ENCODE data around the gene POLD1. TPM values are rescaled to one million over a fixed set of nuclear protein-coding genes. Genes with fewer than 3 reads are reported as not detected.

The POLD1 gene
- total RNA-seq, 2 donors from 2014 or later: 5.9 to 10.0 TPM

- TF ChIP-seq CTCF (IDR thresholded peaks at IDR 0.05): no peak
- Histone ChIP-seq H3K36me3 (no peaks in the 10 kb centered on the region), H3K4me3 (no peak within 1 kb of the TSS)
These were observed 18.5 kb upstream of the POLD1 start, which contains the start of gene NAPSA for GRCh38 chr19:50365434-50366306. TSS of gene NAPSA (minus strand) at chr19:50365639. CDS start at chr19:50365621, 18 bp downstream.

GRCh38 chr19:50368649-50369570 is 15.2 kb upstream of the POLD1 start:
- peak; percentile 92 for DNase-seq (ENCODE audit: low spot score)
- Histone ChIP-seq H3K4me1 (peaks cover 0 to 4% of the 10 kb centered on the region in 2 donors), H3K36me3 (no peaks in the 10 kb centered on the region), H3K4me3 (peak overlapping the region; percentile 47 to 62), H3K27ac (peak overlapping the region; percentile 64 to 71), H3K27me3 (no peaks in the 10 kb centered on the region), H3K9me3 (no peaks in the 10 kb centered on the region)
- peak; percentile 71 to 96 for TF ChIP-seq CTCF (IDR thresholded peaks at IDR 0.05)

More at GRCh38 chr19:50365434-50366306, 18.5 kb upstream of the POLD1 start, which contains the start of gene NAPSA:
- Histone ChIP-seq H3K27me3 (no peaks in the 10 kb centered on the region), H3K9me3 (no peaks in the 10 kb centered on the region), H3K4me1 (peaks cover 0 to 4% of the 10 kb centered on the region in 2 donors), H3K27ac (no peak within 1 kb of the TSS)
- DNase-seq (ENCODE audit: low spot score): no peak

GRCh38 chr19:50371914-50372475 is 12.2 kb upstream of the POLD1 start:
- Histone ChIP-seq H3K36me3 (no peaks in the 10 kb centered on the region), H3K9me3 (no peaks in the 10 kb centered on the region), H3K4me3 (no peak overlapping the region), H3K27ac (no peak overlapping the region), H3K27me3 (no peaks in the 10 kb centered on the region), H3K4me1 (peaks cover 0 to 13% of the 10 kb centered on the region in 2 donors)
- no peak for DNase-seq (ENCODE audit: low spot score)
- no peak for TF ChIP-seq CTCF (IDR thresholded peaks at IDR 0.05)

GRCh38 chr19:50376166-50377050 is 7.7 kb upstream of the POLD1 start, which contains the start of gene NR1H2:
TSS of gene NR1H2 (plus strand) at chr19:50376457. CDS start at chr19:50377606, 1,149 bp downstream.
- Histone ChIP-seq H3K27ac (peak within 1 kb of the TSS; percentile 99), H3K9me3 (no peaks in the 10 kb centered on the region), H3K27me3 (no peaks in the 10 kb centered on the region), H3K4me1 (peaks cover 0 to 28% of the 10 kb centered on the region in 2 donors), H3K36me3 (peaks cover 37% of the 10 kb centered on the region), H3K4me3 (peak within 1 kb of the TSS; percentile 93 to 95)
- DNase-seq (ENCODE audit: low spot score): peak; percentile 96
- no peak for TF ChIP-seq CTCF (IDR thresholded peaks at IDR 0.05)

Data from right atrium auricular region (tissue), 2 donors.